Heart left ventricle (tissue), 16 donors: ENCODE results near the gene PLCB1. TPM values are rescaled to one million over a fixed set of nuclear protein-coding genes. Genes with fewer than 3 reads are reported as not detected.
A peak's percentile ranks its signal among the peaks of the same experiment; 100 is the strongest.
"Not testable (repeated sequence)": the region's sequence is repeated elsewhere in the genome, so short reads cannot be mapped to it uniquely, and the experiment has no call there.

ENCODE experiments used
- ATAC-seq, 4 donors: fragments of 200-7000 bp; cut with Tn5 transposase; one replicate each; pipeline ENCODE4 v1.9.1; 2020 to 2022; ENCODE audit warnings: moderate library complexity in 4 of 4, mild to moderate bottlenecking in 3 of 4, moderate number of reproducible peaks in 1 of 4
- DNase-seq, 5 donors: peaks; one replicate each; pipeline ENCODE4 v3.0.0-alpha.2; 2020
- H3K27ac ChIP-seq, 12 donors: fragments of 200-600 bp; sonication (generic) in 4 of 12; one replicate each; pipeline versions ENCODE4 v1.5.0 to v1.8.0; 2016 to 2022; ENCODE audit warnings: mild to moderate bottlenecking in 2 of 12
- H3K27me3 ChIP-seq, 9 donors: fragments of 200-600 bp; sonication (generic) in 2 of 9; one replicate each; pipeline versions ENCODE4 v1.5.1 to v1.8.0; 2016 to 2022; ENCODE audit warnings: mild to moderate bottlenecking in 3 of 9
- H3K36me3 ChIP-seq, 9 donors: fragments of 200-600 bp; sonication (generic) in 2 of 9; one replicate each; pipeline versions ENCODE4 v1.5.0 to v1.8.0; 2018 to 2022; ENCODE audit warnings: mild to moderate bottlenecking in 2 of 9
- H3K4me1 ChIP-seq, 12 donors: fragments of 200-600 bp; sonication (generic) in 4 of 12; one replicate each; pipeline versions ENCODE4 v1.5.0 to v1.8.0; 2016 to 2022; ENCODE audit warnings: mild to moderate bottlenecking in 3 of 12
- H3K4me3 ChIP-seq, 12 donors: fragments of 200-600 bp; sonication (generic) in 4 of 12; one replicate each; pipeline versions ENCODE4 v1.5.0 to v1.8.0; 2017 to 2022; ENCODE audit warnings: mild to moderate bottlenecking in 9 of 12, moderate library complexity in 4 of 12
- H3K9me3 ChIP-seq, 12 donors: fragments of 200-600 bp; sonication (generic) in 4 of 12; one replicate each; pipeline versions ENCODE4 v1.5.0 to v1.8.0; 2016 to 2022; ENCODE audit warnings: mild to moderate bottlenecking in 1 of 12
- CTCF ChIP-seq, 12 donors: fragments of 200-600 bp; sonication (generic) in 4 of 12; IDR thresholded peaks; one replicate each; pipeline versions ENCODE4 v1.5.0 to v1.8.0; 2018 to 2022; ENCODE audit warnings: antibody characterized with exemption in 12 of 12, mild to moderate bottlenecking in 5 of 12
- POLR2A ChIP-seq, 2 donors: fragments of 450-650 bp; IDR thresholded peaks; one replicate each; pipeline ENCODE4 v1.6.1; 2017; ENCODE audit warnings: antibody characterized with exemption in 2 of 2, mild to moderate bottlenecking in 2 of 2, moderate library complexity in 2 of 2
- WGBS, 4 donors: extraction: QIAGEN DNeasy Blood & Tissue Kit in 2 of 4; methylation state at CpG; one replicate each; pipeline versions ENCODE4 v1.1.5 to v1.1.7; 2013 to 2018; 5-methylcytosine and 5-hydroxymethylcytosine counted together
- intact Hi-C, 10 donors: fragments of 100-400 bp; cut with DNase I; formaldehyde crosslinking; loops; one replicate each; pipeline versions ENCODE4 v1.11.1 to v1.14.2; 2022
- polyA plus RNA-seq, 2 donors: library from polyadenylated mRNA; stranded (reverse); fragments of 200-250 nt; gene quantifications; one replicate each; pipeline ENCODE4 v1.2.3, GENCODE V29; 2013
- total RNA-seq, 9 donors: library from RNA; depleted of rRNA in 2 of 9; stranded (reverse); fragments of >200 nt in 2 of 9; fragmentation: NEBNext Ultra II Directional in 3 of 9; extraction: Animal tissue kit (Norgen Biotek cat#: 25700) in 3 of 9; gene quantifications; one replicate each; pipeline versions ENCODE4 v1.1.0 to v1.2.4, GENCODE V29; 2016 to 2023
- donor health status: ischemic (EF 13 %, LVEDD 7.1; RV severe dilation, severe dysfunction).
- donor health status: healthy with polysubstance abuse.
- donor health status: DM: no; HTN: yes; CAD: no.
- donor health status: DM: no; HTN: no; CAD: no.
- donor health status: ischemic (EF 25% LVEDD 6.9; RV normal size, moderate dysfunction).
- donor health status: ischemic (EF 25% LVEDD 5.7; RV mildly dilated, moderate dysfunction).
- donor health status: healthy.
- donor health status: DM: yes; HTN: yes; CAD: no.
- donor health status: ischemic (EF 35%, LVEDD 5.7; RV mildly dilated, moderate dysfunction).
- donor health status: nonischemic (EF 11% LVEDD 7.7; RV severe dilation, severe dysfunction).
- donor health status: DM: yes; HTN: yes; CAD: no.
- donor health status: PGD.
- donor health status: ischemic (EF 29% LVEDD 5.4; RV normal size, mild dysfunction).
- donor health status: nonischemic (EF 23%, LVEDD 6.1; RV moderate dilation, normal function).

PLCB1 gene
- total and polyA plus RNA-seq, 11 donors = 2.5 to 12.1 (median 7.4) TPM

- Histone ChIP-seq H3K4me3 (no peak overlapping the region), H3K27ac (no peak overlapping the region), H3K9me3 (no peaks in the 10 kb centered on the region), H3K36me3 (no peaks in the 10 kb centered on the region), H3K4me1 (no peaks in the 10 kb centered on the region), H3K27me3 (no peaks in the 10 kb centered on the region)
- TF ChIP-seq POLR2A (IDR thresholded peaks at IDR 0.05) (no peak), CTCF (IDR thresholded peaks at IDR 0.05) (peak in 2 of 12 donors; percentile 8 to 15)
- DNase-seq (no peak), ATAC-seq (no peak)
- intact Hi-C loops = no loop called here
- 93 to 96% (median 95%) methylated on average over 5 of the region's 5 CpGs for WGBS, 4 donors
Observed at GRCh38 chr20:8829256-8829655, 697.2 kb downstream of the PLCB1 start.

- intact Hi-C loops, DNase-seq, ATAC-seq, H3K36me3 ChIP-seq, H3K27me3 ChIP-seq, H3K27ac ChIP-seq, H3K4me3 ChIP-seq, H3K9me3 ChIP-seq, H3K4me1 ChIP-seq: not testable (repeated sequence)
- WGBS, 4 donors = 95 to 99% (median 96%) methylated on average over 3 of the region's 3 CpGs
Observed at GRCh38 chr20:8834294-8834693, 702.2 kb downstream of the PLCB1 start.

- Histone ChIP-seq H3K4me1 (no peaks in the 10 kb centered on the region), H3K27me3 (no peaks in the 10 kb centered on the region), H3K36me3 (no peaks in the 10 kb centered on the region), H3K9me3 (no peaks in the 10 kb centered on the region), H3K4me3 (no peak overlapping the region), H3K27ac (no peak overlapping the region)
- ATAC-seq (no peak), DNase-seq (no peak)
- no peak for TF ChIP-seq POLR2A (IDR thresholded peaks at IDR 0.05)
- TF ChIP-seq CTCF (IDR thresholded peaks at IDR 0.05) = no peak
- 65 to 98% (median 82%) methylated on average over 1 of the region's 1 CpG for WGBS, 4 donors
- intact Hi-C loops = loop anchor here in 1 of 10 donors (5.0 kb wide), 1 partner anchor 33 kb away; no protein-coding TSS in a partner anchor
Observed at GRCh38 chr20:8834851-8835250, 702.8 kb downstream of the PLCB1 start.

GRCh38 chr20:8837396-8837795 lies 705.3 kb downstream of the PLCB1 start:
- TF ChIP-seq POLR2A (IDR thresholded peaks at IDR 0.05) (no peak), CTCF (IDR thresholded peaks at IDR 0.05) (no peak)
- intact Hi-C loops = loop anchor here in 1 of 10 donors (5.0 kb wide), 1 partner anchor 35 kb away; no protein-coding TSS in a partner anchor

GRCh38 chr20:8842525-8842924 lies 710.5 kb downstream of the PLCB1 start:
- no peaks in the 10 kb centered on the region for H3K4me1 ChIP-seq
- no peak overlapping the region for H3K4me3 ChIP-seq
- no peak for ATAC-seq
- no peaks in the 10 kb centered on the region for H3K9me3 ChIP-seq
- no peak overlapping the region for H3K27ac ChIP-seq
- intact Hi-C loops = no loop called here
- TF ChIP-seq CTCF (IDR thresholded peaks at IDR 0.05) (no peak), POLR2A (IDR thresholded peaks at IDR 0.05) (no peak)
- no peaks in the 10 kb centered on the region for H3K36me3 ChIP-seq
- no peak for DNase-seq
- no peaks in the 10 kb centered on the region for H3K27me3 ChIP-seq
- WGBS, 4 donors = 94 to 96% (median 94%) methylated on average over 13 of the region's 13 CpGs

More at GRCh38 chr20:8837396-8837795, 705.3 kb downstream of the PLCB1 start:
- ATAC-seq = no peak
- H3K9me3 ChIP-seq = no peaks in the 10 kb centered on the region
- no peak overlapping the region for H3K27ac ChIP-seq
- no peaks in the 10 kb centered on the region for H3K27me3 ChIP-seq
- no peak overlapping the region for H3K4me3 ChIP-seq
- H3K36me3 ChIP-seq = no peaks in the 10 kb centered on the region
- H3K4me1 ChIP-seq = no peaks in the 10 kb centered on the region
- no peak for DNase-seq
